K562 (cell line): ENCODE results near the gene SCAPER. TPM values are rescaled to one million over a fixed set of nuclear protein-coding genes. Genes with fewer than 3 reads are reported as not detected.

Experiments
- ATAC-seq: fragments of 200-7000 bp; cut with Tn5 transposase; 3 replicates; pipeline ENCODE4 v1.9.1; 2020; ENCODE audit warnings: moderate library complexity
- BruUV-seq: library from RNA; stranded (reverse); fragments of 400-500 nt; replicated peaks from 2 replicates; lab custom pipeline; 2021; lab: Mats Ljungman, UMichigan
- CTCF ChIA-PET: fragments of 300-600 bp; formaldehyde crosslinking; extraction: SDS; loops from one replicate; lab custom pipeline; 2021; ENCODE audit warnings: low intra/inter-chr PET ratio; lab: Yijun Ruan, JAX
- POLR2A ChIA-PET: fragments of 300-600, 350-650 bp; sonication (Branson Sonifier 250); formaldehyde crosslinking; extraction: SDS; loops from one replicate; lab custom pipeline; 2021; ENCODE audit warnings: antibody characterized with exemption, inconsistent platforms; lab: Yijun Ruan, JAX
- DNase-seq, 4 experiments: peaks; one replicate each; pipeline versions ENCODE4 v3.0.0 to v3.0.0-alpha.2; 2011 to 2018; ENCODE audit warnings: low spot score in 3 of 4, mixed read lengths in 3 of 4; ENCODE audit errors: extremely low read depth in 1 of 4
- FAIRE-seq: peaks from 2 replicates; lab custom pipeline; 2011; peaks lifted over from hg19 to GRCh38; lab: Jason Lieb, UNC
- H2AFZ ChIP-seq: 2 replicates; pipeline ENCODE4 v1.6.0; 2011; ENCODE audit warnings: low read depth, low read length, control low read depth, inconsistent platforms
- H3K27ac ChIP-seq: fragments of 200-600 bp; 3 replicates; pipeline ENCODE4 v1.8.0; 2011; ENCODE audit warnings: low read depth, mild to moderate bottlenecking, control low read depth, inconsistent platforms, low read length, moderate library complexity, mixed read lengths; ENCODE audit errors: extremely low read depth
- H3K27me3 ChIP-seq, 2 experiments: fragments of 300-600 bp in 1 of 2; 2 replicates in 1 of 2; 3 replicates in 1 of 2; pipeline versions ENCODE4 v1.6.0 to v1.8.0; 2011; ENCODE audit warnings: inconsistent platforms in 2 of 2, low read length in 2 of 2, mild to moderate bottlenecking in 1 of 2, mixed read lengths in 1 of 2, moderate library complexity in 1 of 2; ENCODE audit not compliant: control insufficient read depth in 2 of 2, insufficient read depth in 2 of 2
- H3K36me3 ChIP-seq: fragments of 300-600 bp; 3 replicates; pipeline ENCODE4 v1.8.0; 2011; ENCODE audit warnings: mild to moderate bottlenecking, low read length, inconsistent platforms; ENCODE audit not compliant: control insufficient read depth, insufficient read depth
- H3K4me1 ChIP-seq, 2 experiments: fragments of 200-600 bp in 1 of 2; replicated peaks in 1 of 2; 2 replicates in 1 of 2; 3 replicates in 1 of 2; pipeline versions ENCODE4 v1.5.1 to v1.8.0; 2011; ENCODE audit warnings: inconsistent platforms in 2 of 2, low read length in 2 of 2, mild to moderate bottlenecking in 1 of 2, mixed read lengths in 1 of 2, moderate library complexity in 1 of 2; ENCODE audit not compliant: control insufficient read depth in 2 of 2, insufficient read depth in 2 of 2
- H3K4me2 ChIP-seq: 2 replicates; pipeline ENCODE4 v1.6.1; 2011; ENCODE audit warnings: low read length, control low read depth, inconsistent platforms, mixed read lengths; ENCODE audit not compliant: insufficient read depth
- H3K4me3 ChIP-seq: fragments of 200-600 bp; sonication (generic), shearing (Covaris generic); 2 replicates; pipeline ENCODE4 v1.5.1; 2016; ENCODE audit warnings: control low read depth, inconsistent platforms
- H3K79me2 ChIP-seq: fragments of 200-600 bp; 3 replicates; pipeline ENCODE4 v1.8.0; 2011; ENCODE audit warnings: low read length, inconsistent platforms; ENCODE audit not compliant: control insufficient read depth, insufficient read depth
- H3K9ac ChIP-seq, 2 experiments: 2 replicates each; pipeline versions ENCODE4 v1.6.0 to v1.6.1; 2011; ENCODE audit warnings: low read depth in 2 of 2, low read length in 2 of 2, control low read depth in 1 of 2, inconsistent platforms in 1 of 2, mild to moderate bottlenecking in 1 of 2, mixed read lengths in 1 of 2; ENCODE audit not compliant: insufficient read depth in 1 of 2
- H3K9me1 ChIP-seq: one replicate; pipeline ENCODE4 v1.6.0; 2011; ENCODE audit warnings: inconsistent platforms, mild to moderate bottlenecking, low read length, moderate library complexity; ENCODE audit not compliant: control insufficient read depth, insufficient read depth
- H3K9me3 ChIP-seq: replicated peaks from 2 replicates; pipeline ENCODE4 v1.5.1; 2011; ENCODE audit warnings: low read depth, low read length, inconsistent platforms; ENCODE audit not compliant: control insufficient read depth, insufficient read depth
- H4K20me1 ChIP-seq: replicated peaks from 2 replicates; pipeline ENCODE4 v1.6.1; 2011; ENCODE audit warnings: low read length, inconsistent platforms, mixed read lengths; ENCODE audit not compliant: control insufficient read depth, insufficient read depth
- ARID2 ChIP-seq: fragments of 450-650 bp; IDR thresholded peaks from 2 replicates; pipeline ENCODE4 v1.6.1; 2017; ENCODE audit warnings: antibody characterized with exemption, mild to moderate bottlenecking
- FIP1L1 ChIP-seq: fragments of 200-400 bp; formaldehyde crosslinking; IDR thresholded peaks from 2 replicates; pipeline ENCODE4 v1.6.1; 2018; ENCODE audit warnings: mild to moderate bottlenecking, low read depth, low read length; ENCODE audit not compliant: poor library complexity, severe bottlenecking
- MAFF ChIP-seq: IDR thresholded peaks from 2 replicates; pipeline ENCODE4 v1.6.1; 2012; ENCODE audit warnings: low read length, improper control_type of control experiment
- TGIF2 ChIP-seq: sonication (generic); formaldehyde crosslinking; IDR thresholded peaks from 2 replicates; pipeline ENCODE4 v1.8.1; 2022; ENCODE audit warnings: mild to moderate bottlenecking, missing genetic modification reagents, moderate library complexity
- ZNF316 ChIP-seq: fragments of 450-650 bp; IDR thresholded peaks from 2 replicates; pipeline ENCODE4 v1.6.1; 2016
- WGBS: fragments of 100-300 bp; shearing (Covaris generic); methylation state at CpG from one replicate; pipeline ENCODE4 v1.1.6; 2016; ENCODE audit warnings: low coverage, mixed read lengths; ENCODE audit not compliant: insufficient coverage; ENCODE audit errors: missing lambda C conversion rate; 5-methylcytosine and 5-hydroxymethylcytosine counted together
- in situ Hi-C: fragments of 300-500 bp; cut with MboI; formaldehyde crosslinking; loops from 4 replicates; pipeline ENCODE4 v1.15.0; 2018; ENCODE audit warnings: inconsistent platforms, mixed read lengths
- intact Hi-C: fragments of 100-400 bp; cut with micrococcal nuclease; formaldehyde crosslinking; loops from 2 replicates; pipeline ENCODE4 v1.14.2; 2022
- polyA plus RNA-seq, 8 experiments: library from polyadenylated mRNA; depleted of rRNA in 4 of 8; stranded (reverse) in 5 of 8; unstranded in 3 of 8; fragments of >200 nt; fragmentation: Nextera tagmentation in 2 of 8; fragmentation: Illumina TruSeq in 1 of 8; extraction: Ambion mirVana in 2 of 8; extraction: Trizol in 1 of 8; gene quantifications; 2 replicates each; pipeline versions ENCODE4 v1.2.1 to v1.2.3, GENCODE V29; 2011 to 2014; ENCODE audit warnings: inconsistent platforms in 1 of 8, missing spikeins in 1 of 8
- total RNA-seq, 7 experiments: library from RNA; depleted of rRNA in 6 of 7; stranded (reverse); fragments of >200 nt in 6 of 7; fragmentation: Illumina TruSeq in 2 of 7; extraction: Trizol in 2 of 7; gene quantifications; 2 replicates each; pipeline versions ENCODE4 v1.2.1 to v1.2.3, GENCODE V29; 2011 to 2021; ENCODE audit warnings: low replicate concordance in 1 of 7
- TF ChIP-seq, protein P1 (sequence below): fragments of 450-650 bp; IDR thresholded peaks from one replicate; pipeline ENCODE4 v1.6.1; 2018; ENCODE audit warnings: mild to moderate bottlenecking, moderate library complexity; ENCODE audit not compliant: partially characterized antibody
- TF ChIP-seq, protein P2 (sequence below): fragments of 450-650 bp; IDR thresholded peaks from 2 replicates; pipeline ENCODE4 v1.6.1; 2016; ENCODE audit warnings: low read depth
- TF ChIP-seq, protein P3 (sequence below): sonication (generic); formaldehyde crosslinking; IDR thresholded peaks from 2 replicates; pipeline ENCODE4 v1.8.0; 2022; ENCODE audit warnings: mild to moderate bottlenecking, missing genetic modification reagents

The SCAPER gene
- total and polyA plus RNA-seq, 9 of the 15 experiments (the other 6 are each of a cell fraction or from before 2014, with no cell fraction given) = 1.3 to 5.7 (median 3.2) TPM

DNA sequence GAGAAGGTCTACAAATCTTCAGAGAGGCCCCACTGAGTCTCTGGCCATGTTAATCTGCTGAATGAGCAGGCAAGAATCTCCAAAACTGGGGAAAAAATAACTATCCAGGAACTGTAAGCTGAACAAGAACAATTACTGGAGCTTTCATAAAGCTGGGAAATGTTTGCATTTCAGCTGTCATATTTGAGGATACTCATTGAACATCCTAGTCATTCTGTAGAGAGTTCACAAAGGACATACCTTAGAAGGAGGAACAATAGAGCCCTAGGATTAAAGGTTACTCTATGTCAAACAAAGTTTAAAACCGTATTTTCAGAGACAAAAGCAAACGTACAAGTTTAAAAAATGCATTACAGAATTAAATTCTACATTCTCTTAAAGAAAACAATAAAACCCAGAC is 257.5 kb downstream of the SCAPER start (continued):
- TF ChIP-seq FIP1L1 (no peak), ARID2 (no peak)
- TF ChIP-seq, protein P1, sequence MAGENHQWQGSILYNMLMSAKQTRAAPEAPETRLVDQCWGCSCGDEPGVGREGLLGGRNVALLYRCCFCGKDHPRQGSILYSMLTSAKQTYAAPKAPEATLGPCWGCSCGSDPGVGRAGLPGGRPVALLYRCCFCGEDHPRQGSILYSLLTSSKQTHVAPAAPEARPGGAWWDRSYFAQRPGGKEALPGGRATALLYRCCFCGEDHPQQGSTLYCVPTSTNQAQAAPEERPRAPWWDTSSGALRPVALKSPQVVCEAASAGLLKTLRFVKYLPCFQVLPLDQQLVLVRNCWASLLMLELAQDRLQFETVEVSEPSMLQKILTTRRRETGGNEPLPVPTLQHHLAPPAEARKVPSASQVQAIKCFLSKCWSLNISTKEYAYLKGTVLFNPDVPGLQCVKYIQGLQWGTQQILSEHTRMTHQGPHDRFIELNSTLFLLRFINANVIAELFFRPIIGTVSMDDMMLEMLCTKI = no peak

DNA sequence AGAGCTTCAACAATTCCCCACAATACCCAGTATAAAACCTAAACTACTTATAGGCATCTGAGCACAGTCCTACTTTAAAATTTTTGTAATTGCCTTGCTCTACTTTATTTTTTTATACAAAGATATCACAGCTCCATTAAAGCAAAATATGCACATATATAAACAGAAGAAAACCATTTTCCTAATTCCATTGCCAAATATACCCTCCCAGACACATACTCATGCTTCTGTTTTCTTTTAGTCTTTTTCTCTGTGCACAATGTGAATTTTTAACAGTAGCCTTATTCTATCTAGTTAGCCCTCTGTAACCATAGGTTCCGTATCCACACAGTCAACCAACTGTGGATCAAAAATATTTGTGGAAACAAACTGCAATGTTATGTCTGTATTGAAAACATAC is 260.5 kb downstream of the SCAPER start:
- no TSS peak for BruUV-seq
- Histone ChIP-seq H3K4me1 (no peaks in the 10 kb centered on the region), H3K4me3 (no peak overlapping the region), H3K27ac (no peak overlapping the region), H3K79me2 (no peaks in the 10 kb centered on the region), H3K36me3 (no peaks in the 10 kb centered on the region), H3K9me3 (no peaks in the 10 kb centered on the region), H3K9ac (no peak overlapping the region), H4K20me1 (no peaks in the 10 kb centered on the region), H3K27me3 (no peaks in the 10 kb centered on the region), H3K4me2 (no peak overlapping the region), H3K9me1 (no peaks in the 10 kb centered on the region), H2AFZ (no peak overlapping the region)
- FAIRE-seq (no peak), DNase-seq (no peak), ATAC-seq (no peak)
- ChIA-PET CTCF (no interaction called here), POLR2A (no interaction called here)
- 8% methylated on average over 1 of the region's 1 CpG for WGBS
- in situ Hi-C loops (no loop called here), intact Hi-C loops (no loop called here)
- TF ChIP-seq TGIF2 (CRISPR knock-in tag) = no peak
- TF ChIP-seq, protein P2, sequence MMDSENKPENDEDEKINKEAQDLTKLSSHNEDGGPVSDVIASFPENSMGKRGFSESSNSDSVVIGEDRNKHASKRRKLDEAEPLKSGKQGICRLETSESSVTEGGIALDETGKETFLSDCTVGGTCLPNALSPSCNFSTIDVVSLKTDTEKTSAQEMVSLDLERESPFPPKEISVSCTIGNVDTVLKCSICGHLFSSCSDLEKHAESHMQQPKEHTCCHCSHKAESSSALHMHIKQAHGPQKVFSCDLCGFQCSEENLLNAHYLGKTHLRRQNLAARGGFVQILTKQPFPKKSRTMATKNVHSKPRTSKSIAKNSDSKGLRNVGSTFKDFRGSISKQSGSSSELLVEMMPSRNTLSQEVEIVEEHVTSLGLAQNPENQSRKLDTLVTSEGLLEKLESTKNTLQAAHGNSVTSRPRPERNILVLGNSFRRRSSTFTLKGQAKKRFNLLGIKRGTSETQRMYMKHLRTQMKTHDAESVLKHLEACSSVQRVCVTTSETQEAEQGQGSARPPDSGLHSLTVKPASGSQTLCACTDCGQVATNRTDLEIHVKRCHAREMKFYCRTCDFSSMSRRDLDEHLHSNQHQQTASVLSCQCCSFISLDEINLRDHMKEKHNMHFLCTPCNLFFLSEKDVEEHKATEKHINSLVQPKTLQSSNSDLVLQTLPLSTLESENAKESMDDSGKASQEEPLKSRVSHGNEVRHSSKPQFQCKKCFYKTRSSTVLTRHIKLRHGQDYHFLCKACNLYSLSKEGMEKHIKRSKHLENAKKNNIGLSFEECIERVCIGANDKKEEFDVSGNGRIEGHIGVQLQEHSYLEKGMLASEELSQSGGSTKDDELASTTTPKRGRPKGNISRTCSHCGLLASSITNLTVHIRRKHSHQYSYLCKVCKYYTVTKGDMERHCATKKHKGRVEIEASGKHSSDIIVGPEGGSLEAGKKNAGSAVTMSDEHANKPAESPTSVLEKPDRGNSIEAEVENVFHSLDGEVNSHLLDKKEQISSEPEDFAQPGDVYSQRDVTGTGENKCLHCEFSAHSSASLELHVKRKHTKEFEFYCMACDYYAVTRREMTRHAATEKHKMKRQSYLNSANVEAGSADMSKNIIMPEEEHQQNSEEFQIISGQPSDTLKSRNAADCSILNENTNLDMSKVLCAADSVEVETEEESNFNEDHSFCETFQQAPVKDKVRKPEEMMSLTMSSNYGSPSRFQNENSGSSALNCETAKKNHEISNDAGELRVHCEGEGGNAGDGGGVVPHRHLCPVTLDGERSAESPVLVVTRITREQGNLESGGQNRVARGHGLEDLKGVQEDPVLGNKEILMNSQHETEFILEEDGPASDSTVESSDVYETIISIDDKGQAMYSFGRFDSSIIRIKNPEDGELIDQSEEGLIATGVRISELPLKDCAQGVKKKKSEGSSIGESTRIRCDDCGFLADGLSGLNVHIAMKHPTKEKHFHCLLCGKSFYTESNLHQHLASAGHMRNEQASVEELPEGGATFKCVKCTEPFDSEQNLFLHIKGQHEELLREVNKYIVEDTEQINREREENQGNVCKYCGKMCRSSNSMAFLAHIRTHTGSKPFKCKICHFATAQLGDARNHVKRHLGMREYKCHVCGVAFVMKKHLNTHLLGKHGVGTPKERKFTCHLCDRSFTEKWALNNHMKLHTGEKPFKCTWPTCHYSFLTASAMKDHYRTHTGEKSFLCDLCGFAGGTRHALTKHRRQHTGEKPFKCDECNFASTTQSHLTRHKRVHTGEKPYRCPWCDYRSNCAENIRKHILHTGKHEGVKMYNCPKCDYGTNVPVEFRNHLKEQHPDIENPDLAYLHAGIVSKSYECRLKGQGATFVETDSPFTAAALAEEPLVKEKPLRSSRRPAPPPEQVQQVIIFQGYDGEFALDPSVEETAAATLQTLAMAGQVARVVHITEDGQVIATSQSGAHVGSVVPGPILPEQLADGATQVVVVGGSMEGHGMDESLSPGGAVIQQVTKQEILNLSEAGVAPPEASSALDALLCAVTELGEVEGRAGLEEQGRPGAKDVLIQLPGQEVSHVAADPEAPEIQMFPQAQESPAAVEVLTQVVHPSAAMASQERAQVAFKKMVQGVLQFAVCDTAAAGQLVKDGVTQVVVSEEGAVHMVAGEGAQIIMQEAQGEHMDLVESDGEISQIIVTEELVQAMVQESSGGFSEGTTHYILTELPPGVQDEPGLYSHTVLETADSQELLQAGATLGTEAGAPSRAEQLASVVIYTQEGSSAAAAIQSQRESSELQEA = no peak
- TF ChIP-seq ZNF316 = no peak
- TF ChIP-seq MAFF = no peak
- TF ChIP-seq, protein P3, sequence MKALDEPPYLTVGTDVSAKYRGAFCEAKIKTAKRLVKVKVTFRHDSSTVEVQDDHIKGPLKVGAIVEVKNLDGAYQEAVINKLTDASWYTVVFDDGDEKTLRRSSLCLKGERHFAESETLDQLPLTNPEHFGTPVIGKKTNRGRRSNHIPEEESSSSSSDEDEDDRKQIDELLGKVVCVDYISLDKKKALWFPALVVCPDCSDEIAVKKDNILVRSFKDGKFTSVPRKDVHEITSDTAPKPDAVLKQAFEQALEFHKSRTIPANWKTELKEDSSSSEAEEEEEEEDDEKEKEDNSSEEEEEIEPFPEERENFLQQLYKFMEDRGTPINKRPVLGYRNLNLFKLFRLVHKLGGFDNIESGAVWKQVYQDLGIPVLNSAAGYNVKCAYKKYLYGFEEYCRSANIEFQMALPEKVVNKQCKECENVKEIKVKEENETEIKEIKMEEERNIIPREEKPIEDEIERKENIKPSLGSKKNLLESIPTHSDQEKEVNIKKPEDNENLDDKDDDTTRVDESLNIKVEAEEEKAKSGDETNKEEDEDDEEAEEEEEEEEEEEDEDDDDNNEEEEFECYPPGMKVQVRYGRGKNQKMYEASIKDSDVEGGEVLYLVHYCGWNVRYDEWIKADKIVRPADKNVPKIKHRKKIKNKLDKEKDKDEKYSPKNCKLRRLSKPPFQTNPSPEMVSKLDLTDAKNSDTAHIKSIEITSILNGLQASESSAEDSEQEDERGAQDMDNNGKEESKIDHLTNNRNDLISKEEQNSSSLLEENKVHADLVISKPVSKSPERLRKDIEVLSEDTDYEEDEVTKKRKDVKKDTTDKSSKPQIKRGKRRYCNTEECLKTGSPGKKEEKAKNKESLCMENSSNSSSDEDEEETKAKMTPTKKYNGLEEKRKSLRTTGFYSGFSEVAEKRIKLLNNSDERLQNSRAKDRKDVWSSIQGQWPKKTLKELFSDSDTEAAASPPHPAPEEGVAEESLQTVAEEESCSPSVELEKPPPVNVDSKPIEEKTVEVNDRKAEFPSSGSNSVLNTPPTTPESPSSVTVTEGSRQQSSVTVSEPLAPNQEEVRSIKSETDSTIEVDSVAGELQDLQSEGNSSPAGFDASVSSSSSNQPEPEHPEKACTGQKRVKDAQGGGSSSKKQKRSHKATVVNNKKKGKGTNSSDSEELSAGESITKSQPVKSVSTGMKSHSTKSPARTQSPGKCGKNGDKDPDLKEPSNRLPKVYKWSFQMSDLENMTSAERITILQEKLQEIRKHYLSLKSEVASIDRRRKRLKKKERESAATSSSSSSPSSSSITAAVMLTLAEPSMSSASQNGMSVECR (CRISPR knock-in tag) = no peak
